GM12878 (cell line): ENCODE results near the gene SMIM31. TPM values are rescaled to one million over a fixed set of nuclear protein-coding genes. Genes with fewer than 3 reads are reported as not detected.

Experiments
- ATAC-seq: fragments of 200-7000 bp; cut with Tn5 transposase; 3 replicates; pipeline ENCODE4 v1.9.1; 2020; ENCODE audit warnings: mild to moderate bottlenecking, moderate library complexity
- BruUV-seq: library from RNA; stranded (reverse); fragments of 400-500 nt; replicated peaks from 2 replicates; lab custom pipeline; 2021; lab: Mats Ljungman, UMichigan
- CTCF ChIA-PET: fragments of 300-600 bp; sonication (Branson Sonifier 250); formaldehyde crosslinking; extraction: SDS; loops from one replicate; lab custom pipeline; 2021; ENCODE audit warnings: inconsistent platforms; lab: Yijun Ruan, JAX
- POLR2A ChIA-PET: fragments of 350-600 bp; formaldehyde crosslinking; extraction: SDS; loops from one replicate; lab custom pipeline; 2021; ENCODE audit warnings: inconsistent platforms; lab: Charles Lee
- RAD21 ChIA-PET: fragments of 300-600 bp; sonication (Branson Sonifier 250); formaldehyde crosslinking; loops from one replicate; lab custom pipeline; 2023; ENCODE audit warnings: antibody characterized with exemption; ENCODE audit not compliant: unreplicated experiment; lab: Charles Lee
- SMC1A ChIA-PET: fragments of 300-600 bp; sonication (Branson Sonifier 250); formaldehyde crosslinking; loops from one replicate; lab custom pipeline; 2023; ENCODE audit not compliant: unreplicated experiment, uncharacterized antibody; lab: Charles Lee
- DNase-seq: peaks from one replicate; pipeline ENCODE4 v3.0.0-alpha.2; 2011; ENCODE audit warnings: low read depth, low spot score
- FAIRE-seq: peaks from 3 replicates; lab custom pipeline; 2011; peaks lifted over from hg19 to GRCh38; lab: Jason Lieb, UNC
- H2AFZ ChIP-seq: 2 replicates; pipeline ENCODE4 v1.6.0; 2011; ENCODE audit warnings: low read depth, low read length, control low read depth; ENCODE audit not compliant: control insufficient read depth
- H3K27ac ChIP-seq: 2 replicates; pipeline ENCODE4 v1.5.1; 2011; ENCODE audit warnings: control low read depth; ENCODE audit not compliant: control insufficient read depth, insufficient read depth
- H3K27me3 ChIP-seq, 2 experiments: replicated peaks in 1 of 2; 2 replicates each; pipeline versions ENCODE4 v1.6.0 to v1.6.1; 2011; ENCODE audit warnings: low read length in 1 of 2; ENCODE audit not compliant: control insufficient read depth in 2 of 2, insufficient read depth in 2 of 2
- H3K36me3 ChIP-seq, 2 experiments: 2 replicates each; pipeline ENCODE4 v1.5.1; 2011; ENCODE audit warnings: low read length in 1 of 2; ENCODE audit not compliant: control insufficient read depth in 2 of 2, insufficient read depth in 2 of 2
- H3K4me1 ChIP-seq: 2 replicates; pipeline ENCODE4 v1.6.1; 2011; ENCODE audit warnings: mild to moderate bottlenecking, low read length, moderate library complexity, mixed read lengths; ENCODE audit not compliant: control insufficient read depth, insufficient read depth
- H3K4me2 ChIP-seq: 2 replicates; pipeline ENCODE4 v1.6.0; 2011; ENCODE audit warnings: control low read depth; ENCODE audit not compliant: control insufficient read depth, insufficient read depth
- H3K4me3 ChIP-seq: fragments of 200-600 bp; sonication (generic); 2 replicates; pipeline ENCODE4 v1.5.1; 2016
- H3K79me2 ChIP-seq: 2 replicates; pipeline ENCODE4 v1.6.0; 2011; ENCODE audit warnings: low read length; ENCODE audit not compliant: control insufficient read depth, insufficient read depth
- H3K9ac ChIP-seq: 2 replicates; pipeline ENCODE4 v1.8.0; 2011; ENCODE audit warnings: low read length, control low read depth, mixed read lengths; ENCODE audit not compliant: control insufficient read depth, insufficient read depth
- H3K9me3 ChIP-seq: replicated peaks from 3 replicates; pipeline ENCODE4 v1.5.1; 2011; ENCODE audit warnings: mild to moderate bottlenecking, low read length; ENCODE audit not compliant: control insufficient read depth, insufficient read depth
- H4K20me1 ChIP-seq: 2 replicates; pipeline ENCODE4 v1.6.0; 2011; ENCODE audit not compliant: control insufficient read depth, insufficient read depth
- CEBPB ChIP-seq, 2 experiments: fragments of 150-350 bp in 1 of 2; IDR thresholded peaks; 2 replicates each; pipeline ENCODE4 v1.6.1; 2012 to 2014; ENCODE audit warnings: low read depth in 2 of 2, low read length in 2 of 2, borderline replicate concordance in 1 of 2, inconsistent platforms in 1 of 2
- ETV6 ChIP-seq, 2 experiments: fragments of 450-650 bp in 1 of 2; IDR thresholded peaks in 1 of 2; conservative IDR thresholded peaks in 1 of 2; 2 replicates each; pipeline ENCODE4 v1.6.1; 2014; ENCODE audit warnings: antibody characterized with exemption in 1 of 2, borderline replicate concordance in 1 of 2, low read depth in 1 of 2, mild to moderate bottlenecking in 1 of 2, moderate library complexity in 1 of 2
- KLF5 ChIP-seq: fragments of 450-650 bp; IDR thresholded peaks from 2 replicates; pipeline ENCODE4 v1.6.1; 2014; ENCODE audit warnings: mild to moderate bottlenecking; ENCODE audit not compliant: partially characterized antibody
- MAX ChIP-seq: IDR thresholded peaks from 2 replicates; pipeline ENCODE4 v1.6.1; 2012; ENCODE audit warnings: low read depth, low read length, improper control_type of control experiment
- MYC ChIP-seq: IDR thresholded peaks from 2 replicates; pipeline ENCODE4 v1.6.1; 2011; ENCODE audit warnings: mild to moderate bottlenecking, low read length, moderate library complexity, inconsistent platforms; ENCODE audit not compliant: insufficient read depth, insufficient replicate concordance, insufficient read length, severe bottlenecking
- NR2C1 ChIP-seq: fragments of 450-650 bp; IDR thresholded peaks from 2 replicates; pipeline ENCODE4 v1.6.1; 2017; ENCODE audit warnings: antibody characterized with exemption, mild to moderate bottlenecking, moderate library complexity
- NR2F1 ChIP-seq: fragments of 450-650 bp; conservative IDR thresholded peaks from 2 replicates; pipeline ENCODE4 v1.6.1; 2017; ENCODE audit warnings: mild to moderate bottlenecking
- RAD51 ChIP-seq: fragments of 450-650 bp; IDR thresholded peaks from 2 replicates; pipeline ENCODE4 v1.6.1; 2016; ENCODE audit warnings: moderate library complexity, mild to moderate bottlenecking, inconsistent platforms
- RCOR1 ChIP-seq: conservative IDR thresholded peaks from 2 replicates; pipeline ENCODE4 v1.6.1; 2012; ENCODE audit warnings: low read depth, low read length, improper control_type of control experiment
- SIX5 ChIP-seq: IDR thresholded peaks from 2 replicates; pipeline ENCODE4 v1.6.1; 2011; ENCODE audit warnings: mild to moderate bottlenecking, low read depth, low read length, moderate library complexity; ENCODE audit not compliant: severe bottlenecking
- SMAD5 ChIP-seq: IDR thresholded peaks from 2 replicates; pipeline ENCODE4 v1.6.1; 2016; ENCODE audit warnings: antibody characterized with exemption, low read depth
- SREBF1 ChIP-seq: IDR thresholded peaks from 2 replicates; pipeline ENCODE4 v1.6.1; 2012; ENCODE audit warnings: mild to moderate bottlenecking, low read length
- STAT1 ChIP-seq: fragments of 450-650 bp; conservative IDR thresholded peaks from 2 replicates; pipeline ENCODE4 v1.6.1; 2014; ENCODE audit warnings: antibody characterized with exemption, mild to moderate bottlenecking
- ZNF687 ChIP-seq: fragments of 450-650 bp; IDR thresholded peaks from 2 replicates; pipeline ENCODE4 v1.6.1; 2017; ENCODE audit warnings: mild to moderate bottlenecking, moderate library complexity
- WGBS: methylation state at CpG from one replicate; pipeline ENCODE4 v1.1.6; 2016; ENCODE audit warnings: low lambda C conversion rate; ENCODE audit not compliant: insufficient replicate concordance, insufficient coverage; ENCODE audit errors: missing lambda C conversion rate; 5-methylcytosine and 5-hydroxymethylcytosine counted together
- in situ Hi-C: fragments of 300-500 bp; cut with MboI; formaldehyde crosslinking; loops from 9 replicates; pipeline ENCODE4 v1.14.3; 2018; ENCODE audit warnings: mixed read lengths
- intact Hi-C: fragments of 100-400 bp; cut with micrococcal nuclease; formaldehyde crosslinking; loops from one replicate; pipeline ENCODE4 v1.14.2; 2022; ENCODE audit not compliant: unreplicated experiment
- polyA plus RNA-seq, 11 experiments: library from polyadenylated mRNA; depleted of rRNA in 4 of 11; unstranded in 6 of 11; stranded (reverse) in 5 of 11; fragments of >200 nt; fragmentation: Nextera tagmentation in 4 of 11; fragmentation: Illumina TruSeq in 1 of 11; extraction: Ambion mirVana in 4 of 11; extraction: Trizol in 1 of 11; gene quantifications; 1 replicate in 1 of 11; 2 replicates in 10 of 11; pipeline versions ENCODE4 v1.2.1 to v1.2.3, GENCODE V29; 2011 to 2016; ENCODE audit warnings: inconsistent platforms in 2 of 11, missing spikeins in 2 of 11, low read depth in 1 of 11
- total RNA-seq, 4 experiments: library from RNA; depleted of rRNA in 3 of 4; stranded (reverse); fragments of >200 nt in 3 of 4; fragmentation: Illumina TruSeq in 1 of 4; extraction: Trizol in 1 of 4; gene quantifications; 2 replicates each; pipeline versions ENCODE4 v1.2.1 to v1.2.3, GENCODE V29; 2013 to 2021

SMIM31 gene
- total and polyA plus RNA-seq, 10 of the 15 experiments (the other 5 are each of a cell fraction or from before 2014, with no cell fraction given): not detected

GRCh38 chr4:164756686-164757085 is 2.8 kb downstream of the SMIM31 start:
- ATAC-seq: no peak
- Histone ChIP-seq H3K9me3 (no peaks in the 10 kb centered on the region), H3K79me2 (no peaks in the 10 kb centered on the region), H2AFZ (no peak overlapping the region), H3K27me3 (no peaks in the 10 kb centered on the region), H3K9ac (no peak overlapping the region), H3K4me3 (no peak overlapping the region), H3K36me3 (no peaks in the 10 kb centered on the region), H3K27ac (no peak overlapping the region), H4K20me1 (no peaks in the 10 kb centered on the region), H3K4me1 (no peaks in the 10 kb centered on the region), H3K4me2 (no peak overlapping the region)
- POLR2A ChIA-PET: no interaction called here
- TF ChIP-seq KLF5 (no peak), MYC (no peak), NR2F1 (no peak)
- no TSS peak for BruUV-seq
- intact Hi-C loops (no loop called here), in situ Hi-C loops (no loop called here)
- SMC1A ChIA-PET: no interaction called here
- FAIRE-seq: no peak
- no peak for DNase-seq
- CTCF ChIA-PET: interaction anchor here (1.1 kb wide), 1 partner anchor 9 kb away, joined by 3 read pairs; no protein-coding TSS in a partner anchor
- whole genome bisulfite sequencing: 10% methylated on average over 2 of the region's 2 CpGs
- RAD21 ChIA-PET: no interaction called here

- 0% methylated on average over 1 of the region's 1 CpG for WGBS
- TF ChIP-seq SIX5 (no peak), SREBF1 (no peak), RCOR1 (no peak), CEBPB (IDR thresholded peaks at IDR 0.05; ENCODE audit: borderline replicate concordance in 1 of 2, low read depth in 2 of 2, low read length in 2 of 2) (no peak), STAT1 (no peak), MAX (no peak), ETV6 (conservative IDR thresholded peaks at IDR 0.05 in 1 of 2, IDR thresholded peaks at IDR 0.05 in 1 of 2; ENCODE audit: borderline replicate concordance in 1 of 2, low read depth in 1 of 2) (no peak), NR2C1 (no peak), RAD51 (no peak), SMAD5 (no peak), ZNF687 (no peak)
Measured at GRCh38 chr4:164761241-164761640, 7.3 kb downstream of the SMIM31 start.

More at GRCh38 chr4:164761241-164761640, 7.3 kb downstream of the SMIM31 start:
- ATAC-seq: no peak
- no peak overlapping the region for H3K9ac ChIP-seq
- intact Hi-C loops (no loop called here), in situ Hi-C loops (no loop called here)
- ChIA-PET RAD21 (no interaction called here), POLR2A (interaction anchor here (0.7 kb wide), 1 partner anchor 1805 kb away, joined by 4 read pairs; no protein-coding TSS in a partner anchor), SMC1A (interaction anchor here (0.7 kb wide), 1 partner anchor 203 kb away, joined by 3 read pairs; no protein-coding TSS in a partner anchor), CTCF (interaction anchor here (0.7 kb wide), 1 partner anchor 761 kb away, joined by 3 read pairs; no protein-coding TSS in a partner anchor)
- no peaks in the 10 kb centered on the region for H3K4me1 ChIP-seq
- DNase-seq: no peak
- no peak overlapping the region for H3K27ac ChIP-seq
- no peak overlapping the region for H3K4me2 ChIP-seq
- H3K27me3 ChIP-seq: no peaks in the 10 kb centered on the region
- no peaks in the 10 kb centered on the region for H3K79me2 ChIP-seq
- no peak for FAIRE-seq
- H4K20me1 ChIP-seq: no peaks in the 10 kb centered on the region
- no peak overlapping the region for H3K4me3 ChIP-seq
- no peaks in the 10 kb centered on the region for H3K9me3 ChIP-seq
- BruUV-seq: no TSS peak
- no peaks in the 10 kb centered on the region for H3K36me3 ChIP-seq
- H2AFZ ChIP-seq: no peak overlapping the region
